ENCODE data around the gene COL4A1. TPM values are rescaled to one million over a fixed set of nuclear protein-coding genes. Genes with fewer than 3 reads are reported as not detected.

The COL4A1 gene
- total RNA-seq, 6 donors from 2014 or later: 81.7 to 309 (median 167) TPM

GRCh38 chr13:110173247-110173818 is 133.6 kb downstream of the COL4A1 start:
- ATAC-seq (ENCODE audit: low FRiP score in 2 of 2) (no peak), DNase-seq (no peak)
- H3K36me3 ChIP-seq: peaks cover 5 to 99% (median 63%) of the 10 kb centered on the region in 4 donors
- no peak overlapping the region for H3K4me3 ChIP-seq
- H3K27me3 ChIP-seq: no peaks in the 10 kb centered on the region
- H3K27ac ChIP-seq: no peak overlapping the region
- TF ChIP-seq CTCF (IDR thresholded peaks at IDR 0.05) (no peak), POLR2AphosphoS5 (IDR thresholded peaks at IDR 0.05) (no peak)
- no peaks in the 10 kb centered on the region for H3K4me1 ChIP-seq
- peaks cover 0 to 10% (median 2%) of the 10 kb centered on the region in 4 donors for H3K9me3 ChIP-seq

GRCh38 chr13:110170882-110171281 is 136.1 kb downstream of the COL4A1 start:
- no peak for DNase-seq
- Histone ChIP-seq H3K27ac (no peak overlapping the region), H3K36me3 (peaks cover 4 to 99% (median 48%) of the 10 kb centered on the region in 4 donors), H3K9me3 (peaks cover 0 to 10% (median 2%) of the 10 kb centered on the region in 4 donors), H3K4me1 (no peaks in the 10 kb centered on the region), H3K27me3 (no peaks in the 10 kb centered on the region), H3K4me3 (no peak overlapping the region)
- TF ChIP-seq POLR2A (IDR thresholded peaks at IDR 0.05) (no peak), EP300 (IDR thresholded peaks at IDR 0.05) (no peak), POLR2AphosphoS5 (IDR thresholded peaks at IDR 0.05) (no peak), CTCF (IDR thresholded peaks at IDR 0.05) (no peak)
- 78 to 81% methylated on average over 9 of the region's 9 CpGs for WGBS, 2 donors
- no peak for ATAC-seq (ENCODE audit: low FRiP score in 2 of 2)

- Histone ChIP-seq H3K4me3 (no peak overlapping the region), H3K27ac (peak overlapping the region in 1 of 4 donors; percentile 16), H3K27me3 (no peaks in the 10 kb centered on the region), H3K9me3 (peaks cover 0 to 10% (median 2%) of the 10 kb centered on the region in 4 donors), H3K36me3 (peaks cover 2 to 99% (median 47%) of the 10 kb centered on the region in 4 donors), H3K4me1 (no peaks in the 10 kb centered on the region)
- WGBS, 2 donors: 86% methylated on average over 18 to 20 of the region's 20 CpGs
- ATAC-seq (ENCODE audit: low FRiP score in 2 of 2) (no peak), DNase-seq (no peak)
- TF ChIP-seq CTCF (IDR thresholded peaks at IDR 0.05): no peak
- no peak for TF ChIP-seq POLR2A (IDR thresholded peaks at IDR 0.05)
- TF ChIP-seq EP300 (IDR thresholded peaks at IDR 0.05): no peak
- no peak for TF ChIP-seq POLR2AphosphoS5 (IDR thresholded peaks at IDR 0.05)
Measured at GRCh38 chr13:110170020-110170790, 136.8 kb downstream of the COL4A1 start.

- H3K36me3 ChIP-seq: peaks cover 0 to 99% (median 42%) of the 10 kb centered on the region in 4 donors
- no peaks in the 10 kb centered on the region for H3K4me1 ChIP-seq
- H3K27ac ChIP-seq: peak overlapping the region in 1 of 4 donors; percentile 16
- H3K9me3 ChIP-seq: peaks cover 0 to 10% (median 2%) of the 10 kb centered on the region in 4 donors
- no peak overlapping the region for H3K4me3 ChIP-seq
- no peak for TF ChIP-seq POLR2A (IDR thresholded peaks at IDR 0.05)
- no peak for TF ChIP-seq POLR2AphosphoS5 (IDR thresholded peaks at IDR 0.05)
- TF ChIP-seq EP300 (IDR thresholded peaks at IDR 0.05): no peak
- no peak for TF ChIP-seq CTCF (IDR thresholded peaks at IDR 0.05)
- WGBS, 2 donors: 40 to 54% methylated on average over 4 of the region's 4 CpGs
- DNase-seq (no peak), ATAC-seq (ENCODE audit: low FRiP score in 2 of 2) (no peak)
- no peaks in the 10 kb centered on the region for H3K27me3 ChIP-seq
Measured at GRCh38 chr13:110168999-110169933, 137.7 kb downstream of the COL4A1 start.

Measured in upper lobe of left lung (tissue), 6 donors.